OCI-LY1 (cell line): ENCODE data around the gene SCYL2.
"Not testable (repeated sequence)": the region's sequence is repeated elsewhere in the genome, so short reads cannot be mapped to it uniquely, and the experiment has no call there.

Source experiments
- H2AFZ ChIP-seq: fragments of 200-600 bp; sonication (generic), shearing (Covaris generic); 2 replicates; pipeline ENCODE4 v1.6.0; 2014; ENCODE audit warnings: antibody characterized with exemption, mild to moderate bottlenecking, low read length
- H3F3A ChIP-seq: fragments of 200-600 bp; sonication (generic), shearing (Covaris generic); 2 replicates; pipeline ENCODE4 v1.6.0; 2014; ENCODE audit warnings: mild to moderate bottlenecking, antibody characterized with exemption, low read length, moderate library complexity; ENCODE audit not compliant: insufficient read depth
- H3K27ac ChIP-seq: fragments of 200-600 bp; sonication (generic); 2 replicates; pipeline ENCODE4 v1.5.1; 2014; ENCODE audit warnings: low read length, mixed run types, mild to moderate bottlenecking, low read depth; ENCODE audit not compliant: poor library complexity, severe bottlenecking
- H3K27me3 ChIP-seq: fragments of 200-600 bp; sonication (generic); 2 replicates; pipeline ENCODE4 v1.6.0; 2014; ENCODE audit warnings: antibody characterized with exemption, mild to moderate bottlenecking, low read length, moderate library complexity; ENCODE audit not compliant: insufficient read depth
- H3K36me3 ChIP-seq: fragments of 200-600 bp; sonication (generic); 2 replicates; pipeline ENCODE4 v1.6.1; 2014; ENCODE audit warnings: mild to moderate bottlenecking, antibody characterized with exemption, low read length, moderate library complexity, mixed read lengths; ENCODE audit not compliant: insufficient read depth
- H3K4me1 ChIP-seq: fragments of 200-600 bp; sonication (generic); 2 replicates; pipeline ENCODE4 v1.5.1; 2014; ENCODE audit warnings: mild to moderate bottlenecking, low read length, moderate library complexity; ENCODE audit not compliant: insufficient read depth, severe bottlenecking
- H3K4me2 ChIP-seq: fragments of 200-600 bp; sonication (generic), shearing (Covaris generic); 2 replicates; pipeline ENCODE4 v1.6.1; 2014; ENCODE audit warnings: low read length
- H3K4me3 ChIP-seq: fragments of 200-600 bp; sonication (generic); 2 replicates; pipeline ENCODE4 v1.5.1; 2014; ENCODE audit warnings: low read length, low read depth, mild to moderate bottlenecking, mixed read lengths; ENCODE audit not compliant: poor library complexity, severe bottlenecking
- H3K79me2 ChIP-seq: fragments of 200-600 bp; shearing (Covaris generic); 2 replicates; pipeline ENCODE4 v1.6.1; 2016; ENCODE audit warnings: mixed run types, low read length, mixed read lengths; ENCODE audit not compliant: insufficient read depth
- H3K9ac ChIP-seq: fragments of 200-600 bp; sonication (generic), shearing (Covaris generic); 2 replicates; pipeline ENCODE4 v1.6.1; 2014; ENCODE audit warnings: mild to moderate bottlenecking, low read length, mixed read lengths
- H3K9me2 ChIP-seq: fragments of 200-600 bp; sonication (generic), shearing (Covaris generic); 2 replicates; pipeline ENCODE4 v1.6.1; 2014; ENCODE audit warnings: low read depth, mild to moderate bottlenecking, low read length, mixed read lengths
- H3K9me3 ChIP-seq: fragments of 200-600 bp; shearing (Covaris generic); 2 replicates; pipeline ENCODE4 v1.6.1; 2014; ENCODE audit warnings: low read length, mixed read lengths
- H4K20me1 ChIP-seq: fragments of 200-600 bp; sonication (generic), shearing (Covaris generic); 2 replicates; pipeline ENCODE4 v1.6.0; 2016; ENCODE audit warnings: mild to moderate bottlenecking, low read length; ENCODE audit not compliant: insufficient read depth
- CTCF ChIP-seq: fragments of 200-600 bp; sonication (generic), shearing (Covaris generic); IDR thresholded peaks from 2 replicates; pipeline ENCODE4 v1.5.1; 2017; ENCODE audit warnings: mild to moderate bottlenecking, antibody characterized with exemption, low read length, moderate library complexity, mixed read lengths
- EZH2 ChIP-seq: fragments of 200-600 bp; sonication (generic), shearing (Covaris generic); IDR thresholded peaks from 2 replicates; pipeline ENCODE4 v1.8.0; 2017; ENCODE audit warnings: borderline replicate concordance, mixed run types, mild to moderate bottlenecking, antibody characterized with exemption, low read length, moderate library complexity, mixed read lengths

SCYL2 gene

DNA sequence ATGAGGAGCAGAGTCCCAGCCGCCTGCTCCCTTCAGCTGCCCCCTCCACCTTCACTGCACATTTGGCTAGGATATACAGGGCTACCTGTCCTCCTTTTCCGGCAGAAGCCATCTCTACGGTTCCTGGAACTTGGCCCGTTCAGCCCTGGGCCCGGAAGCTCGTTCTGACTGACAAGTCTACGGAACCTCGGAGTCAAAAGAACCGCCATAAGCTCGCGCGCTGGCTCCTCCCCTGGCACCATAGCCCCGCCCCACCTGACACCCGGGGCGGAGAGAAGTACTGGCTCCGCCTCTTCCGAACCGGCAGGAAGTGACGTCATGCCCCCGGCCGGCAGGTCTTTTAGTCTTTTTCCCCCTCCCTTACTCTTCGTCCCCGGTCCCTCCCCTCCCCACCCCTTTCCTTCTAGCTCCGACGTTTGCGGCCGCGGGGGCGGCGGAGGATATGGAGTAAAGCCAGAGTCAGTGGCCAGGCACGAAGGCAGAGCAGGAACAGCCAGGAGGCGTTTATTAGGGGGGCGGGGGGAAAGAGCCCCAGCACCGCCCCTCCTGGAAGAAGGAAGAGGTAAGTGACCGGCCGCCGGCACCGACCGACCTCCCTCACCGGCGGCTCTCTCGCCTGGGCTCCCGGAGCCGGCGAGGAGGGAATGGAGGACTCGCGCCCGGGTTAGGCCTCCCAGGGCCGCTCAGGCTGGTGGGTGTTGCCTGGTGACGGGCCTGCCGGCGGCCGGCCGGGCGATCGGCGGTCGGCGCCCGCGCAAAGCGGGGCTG lies at the start of gene SCYL2, which contains the start of gene DEPDC4:
SCYL2 (plus strand) TSS at position 343 of the 768 bp plus-strand sequence. CDS start 15,794 bp downstream, outside the sequence.
DEPDC4 (minus strand) TSS at position 245 of the 768 bp plus-strand sequence; CDS start at position 242, 3 bp downstream.
- Histone ChIP-seq H3K27me3 (no peaks in the 10 kb centered on the region), H3K4me2 (peak within 1 kb of the TSS; percentile 88), H3K27ac (peak within 1 kb of the TSS; percentile 55), H2AFZ (peak within 1 kb of the TSS; percentile 23; the same call in 1 of the 2 replicates), H3K9me3 (no peaks in the 10 kb centered on the region), H3F3A (no peaks in the 10 kb centered on the region), H4K20me1 (0 out of 2 replicates have a peak, but pooled peaks cover 2% of the 10 kb centered on the region), H3K9ac (peak within 1 kb of the TSS; percentile 74), H3K36me3 (0 out of 2 replicates have a peak, but pooled peaks cover 2% of the 10 kb centered on the region), H3K79me2 (peaks cover 31% of the 10 kb centered on the region), H3K4me1 (peaks cover 27% of the 10 kb centered on the region), H3K9me2 (no peaks in the 10 kb centered on the region), H3K4me3 (peak within 1 kb of the TSS; percentile 81)
- TF ChIP-seq CTCF (no peak), EZH2 (no peak)

DNA sequence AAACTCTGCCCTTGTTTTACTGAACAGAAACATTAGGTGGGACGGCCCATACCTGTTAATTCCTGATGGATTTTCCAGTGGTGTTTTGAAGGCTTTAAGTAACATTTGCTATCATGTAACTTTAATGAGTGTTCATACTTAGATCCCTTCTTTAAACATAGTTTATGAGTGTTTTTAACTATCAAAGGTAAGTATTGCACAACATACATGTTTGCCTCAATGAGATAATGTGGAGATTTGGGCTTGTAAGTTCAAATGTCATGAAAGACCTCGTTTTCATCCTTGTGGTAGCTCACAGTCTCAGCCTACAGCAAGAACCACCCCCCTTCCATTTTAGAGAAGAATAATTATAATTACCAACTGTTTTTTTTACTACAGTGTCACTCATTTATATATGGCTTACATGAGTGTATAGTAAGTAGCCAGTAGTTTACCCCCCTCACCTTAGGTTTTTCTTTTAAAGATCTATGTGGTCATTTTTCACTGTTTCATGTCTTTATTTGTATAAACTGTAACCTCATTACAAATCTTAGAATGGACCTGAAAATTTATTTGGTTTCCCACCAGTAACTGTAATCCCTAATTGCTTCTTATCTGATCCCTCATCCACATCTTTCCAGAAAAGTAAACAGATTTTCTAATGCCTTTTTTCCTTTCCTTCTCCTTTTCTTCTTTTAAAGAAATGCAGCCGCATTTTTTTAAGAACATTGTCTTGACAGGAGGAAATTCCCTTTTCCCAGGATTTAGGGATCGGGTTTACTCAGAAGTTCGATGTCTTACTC lies 47.5 kb upstream of the SCYL2 start:
- Histone ChIP-seq H3K4me2 (no peak overlapping the region), H3K4me1 (no peaks in the 10 kb centered on the region), H3K36me3 (peaks cover 83% of the 10 kb centered on the region), H3K79me2 (no peaks in the 10 kb centered on the region), H3K9ac (no peak overlapping the region), H3K27me3 (no peaks in the 10 kb centered on the region), H2AFZ (no peak overlapping the region), H3K27ac (no peak overlapping the region), H3K4me3 (no peak overlapping the region), H3F3A (no peaks in the 10 kb centered on the region), H3K9me3 (no peaks in the 10 kb centered on the region), H3K9me2 (no peaks in the 10 kb centered on the region), H4K20me1 (no peaks in the 10 kb centered on the region)
- TF ChIP-seq EZH2 (no peak), CTCF (no peak)

- no peak overlapping the region for H3K27ac ChIP-seq
- no peaks in the 10 kb centered on the region for H3K9me2 ChIP-seq
- TF ChIP-seq EZH2 (no peak), CTCF (no peak)
- H3K4me1 ChIP-seq = no peaks in the 10 kb centered on the region
- no peaks in the 10 kb centered on the region for H3K27me3 ChIP-seq
- H4K20me1 ChIP-seq = no peaks in the 10 kb centered on the region
- no peaks in the 10 kb centered on the region for H3K79me2 ChIP-seq
- peaks cover 81% of the 10 kb centered on the region for H3K36me3 ChIP-seq
- no peaks in the 10 kb centered on the region for H3K9me3 ChIP-seq
- no peak overlapping the region for H3K9ac ChIP-seq
- H2AFZ ChIP-seq = no peak overlapping the region
- no peak overlapping the region for H3K4me3 ChIP-seq
- H3F3A ChIP-seq = no peaks in the 10 kb centered on the region
- H3K4me2 ChIP-seq = no peak overlapping the region
Observed at GRCh38 chr12:100221523-100221922, 45.5 kb upstream of the SCYL2 start.

DNA sequence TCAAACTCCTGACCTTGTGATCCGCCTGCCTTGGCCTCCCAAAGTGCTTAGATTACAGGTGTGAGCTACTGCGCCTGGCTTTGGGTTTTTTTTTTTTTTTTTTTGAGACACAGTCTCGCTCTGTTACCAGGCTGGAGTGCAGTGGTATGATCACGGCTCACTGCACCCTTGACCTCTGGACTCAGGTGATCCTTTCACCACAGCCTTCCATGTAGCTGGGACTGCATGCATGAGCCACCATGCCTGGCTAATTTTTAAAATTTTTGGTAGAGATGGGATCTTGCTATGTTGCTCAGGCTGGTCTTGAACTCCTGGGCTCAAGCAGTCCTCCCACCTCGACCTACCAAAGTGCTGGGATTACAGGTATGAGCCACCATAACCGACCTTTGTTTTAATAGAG lies 44.8 kb upstream of the SCYL2 start:
- H3K36me3 ChIP-seq = peaks cover 76% of the 10 kb centered on the region
- H3K4me1 ChIP-seq, H3K9ac ChIP-seq: not testable (repeated sequence)

More for the DNA sequence above, 44.8 kb upstream of the SCYL2 start:
- H3F3A ChIP-seq, H3K4me2 ChIP-seq, H3K27ac ChIP-seq, H3K9me2 ChIP-seq, H4K20me1 ChIP-seq, H3K27me3 ChIP-seq, H3K4me3 ChIP-seq, H2AFZ ChIP-seq, H3K9me3 ChIP-seq, H3K79me2 ChIP-seq: not testable (repeated sequence)
